Esophagus squamous epithelium (tissue), 4 donors: Measurements from ENCODE around the gene DOK1.

Source experiments
- POLR2A ChIP-seq, 4 donors: fragments of 450-650 bp; IDR thresholded peaks; one replicate each; pipeline ENCODE4 v1.6.1; 2017; ENCODE audit warnings: antibody characterized with exemption in 4 of 4, mild to moderate bottlenecking in 4 of 4, moderate library complexity in 3 of 4
- TF ChIP-seq, protein P1 (sequence below), 6 experiments: fragments of 450-650 bp in 4 of 6; fragments of 200-600 bp in 2 of 6; sonication (generic) in 2 of 6; IDR thresholded peaks; one replicate each; pipeline ENCODE4 v1.5.1; 2016 to 2019; ENCODE audit warnings: antibody characterized with exemption in 6 of 6, mild to moderate bottlenecking in 4 of 6, moderate library complexity in 4 of 6

DNA sequence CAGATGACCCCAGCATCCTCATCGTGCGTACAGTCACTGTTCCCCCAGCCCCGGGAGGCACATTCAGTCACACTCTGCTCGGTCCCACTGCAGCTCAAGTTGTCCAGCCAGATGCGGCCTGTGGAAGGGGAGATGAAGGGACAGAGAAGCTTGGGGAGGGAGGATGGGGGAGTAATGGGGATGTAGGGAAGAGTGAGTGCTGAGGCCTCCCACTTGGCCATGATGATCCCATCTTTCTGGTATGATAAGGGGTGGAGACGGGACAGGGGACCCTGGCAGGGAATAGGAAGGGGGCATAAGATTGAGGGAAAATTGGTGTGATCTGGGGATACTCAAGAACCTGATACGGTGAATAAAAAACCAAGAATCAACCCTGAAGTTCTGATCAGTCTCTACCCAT, 4.3 kb upstream of the DOK1 start:
- TF ChIP-seq, protein P1, sequence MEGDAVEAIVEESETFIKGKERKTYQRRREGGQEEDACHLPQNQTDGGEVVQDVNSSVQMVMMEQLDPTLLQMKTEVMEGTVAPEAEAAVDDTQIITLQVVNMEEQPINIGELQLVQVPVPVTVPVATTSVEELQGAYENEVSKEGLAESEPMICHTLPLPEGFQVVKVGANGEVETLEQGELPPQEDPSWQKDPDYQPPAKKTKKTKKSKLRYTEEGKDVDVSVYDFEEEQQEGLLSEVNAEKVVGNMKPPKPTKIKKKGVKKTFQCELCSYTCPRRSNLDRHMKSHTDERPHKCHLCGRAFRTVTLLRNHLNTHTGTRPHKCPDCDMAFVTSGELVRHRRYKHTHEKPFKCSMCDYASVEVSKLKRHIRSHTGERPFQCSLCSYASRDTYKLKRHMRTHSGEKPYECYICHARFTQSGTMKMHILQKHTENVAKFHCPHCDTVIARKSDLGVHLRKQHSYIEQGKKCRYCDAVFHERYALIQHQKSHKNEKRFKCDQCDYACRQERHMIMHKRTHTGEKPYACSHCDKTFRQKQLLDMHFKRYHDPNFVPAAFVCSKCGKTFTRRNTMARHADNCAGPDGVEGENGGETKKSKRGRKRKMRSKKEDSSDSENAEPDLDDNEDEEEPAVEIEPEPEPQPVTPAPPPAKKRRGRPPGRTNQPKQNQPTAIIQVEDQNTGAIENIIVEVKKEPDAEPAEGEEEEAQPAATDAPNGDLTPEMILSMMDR (IDR thresholded peaks at IDR 0.05) = no peak
- TF ChIP-seq POLR2A (IDR thresholded peaks at IDR 0.05) = no peak
